Pericardium fibroblast (primary cell): ENCODE results near the gene DCAF4L1. TPM values are rescaled to one million over a fixed set of nuclear protein-coding genes. Genes with fewer than 3 reads are reported as not detected.

Experiments used
- total RNA-seq: library from RNA; depleted of rRNA; stranded (reverse); fragments of >200 nt; gene quantifications from 2 replicates; pipeline ENCODE4 v1.2.3, GENCODE V29; 2015

The DCAF4L1 gene
- not detected in 2 replicates for total RNA-seq

DNA sequence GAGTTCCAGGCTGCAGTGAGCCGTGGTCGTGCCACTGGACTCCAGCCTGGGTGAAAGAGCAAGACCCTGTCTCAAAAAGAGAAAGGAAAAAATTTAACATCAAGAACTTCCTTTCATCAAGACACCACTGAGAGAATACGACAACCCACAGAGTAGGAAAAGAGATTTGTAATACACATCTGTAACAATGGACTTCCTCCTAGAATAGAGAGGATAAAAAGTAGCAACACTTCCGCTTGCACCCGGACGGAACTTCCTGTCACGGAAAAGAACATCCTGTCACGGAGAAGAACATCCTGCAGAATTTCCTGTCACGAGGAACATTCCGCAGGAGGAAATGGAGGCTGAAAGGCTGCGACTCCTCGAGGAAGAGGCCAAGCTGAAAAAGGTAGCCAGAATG, at the start of gene DCAF4L1:
Gene DCAF4L1, plus strand, starts transcription at position 301 of the 400 bp plus-strand sequence. Its CDS starts 37 bp downstream, at position 338.

GRCh38 chr4:41934901-41935651, 46.5 kb upstream of the DCAF4L1 start, which contains the start of gene TMEM33:
Gene TMEM33, plus strand, starts transcription at chr4:41935429. Its CDS starts 56 bp downstream, at chr4:41935485.

DNA sequence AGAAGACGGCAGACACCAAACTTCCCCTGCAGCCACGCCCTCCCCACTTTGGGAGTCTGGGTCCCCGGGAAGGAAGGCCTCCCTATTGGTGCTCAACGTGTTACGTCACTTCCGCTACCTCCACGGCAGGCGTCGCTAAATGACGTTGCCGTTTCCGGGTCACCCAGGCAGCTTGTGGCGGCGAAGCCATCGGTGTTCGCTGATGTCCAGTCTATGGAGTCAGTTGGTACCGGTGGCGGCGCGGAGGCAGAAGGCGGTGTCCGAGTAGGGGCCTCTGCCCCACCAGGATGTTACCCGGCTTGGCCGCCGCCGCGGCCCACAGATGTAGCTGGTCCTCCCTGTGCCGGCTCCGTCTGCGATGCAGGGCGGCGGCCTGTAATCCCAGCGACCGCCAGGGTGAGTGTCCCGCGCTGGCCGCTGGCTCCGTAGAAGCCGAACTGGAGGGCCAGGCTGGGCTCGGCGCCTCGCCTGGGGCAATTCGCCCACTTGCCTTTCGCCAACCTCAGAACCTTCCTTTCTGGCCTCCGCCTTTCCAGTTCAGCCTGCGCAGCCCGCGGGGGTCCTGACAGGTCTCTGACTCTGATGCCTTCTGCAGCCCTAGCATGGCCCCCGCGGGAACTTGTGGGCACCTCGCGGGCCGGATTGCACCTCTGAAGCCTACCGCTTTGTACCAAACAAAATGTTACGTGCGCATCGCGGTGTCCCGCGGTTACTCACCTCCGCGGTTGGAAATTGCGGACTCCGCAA, 9.0 kb downstream of the DCAF4L1 start, which contains the start of gene SLC30A9:
Gene SLC30A9, plus strand, starts transcription at position 166 of the 747 bp plus-strand sequence. Its CDS starts 122 bp downstream, at position 288.

Other genes starting within 250 kb of the DCAF4L1 start
- gene PHOX2B, start 233.0 kb upstream of the DCAF4L1 start, total RNA-seq, result not detected in 2 replicates
- 20.9 and 22.5 TPM in 2 replicates for gene TMEM33, start 46.3 kb upstream of the DCAF4L1 start, total RNA-seq
- 35.2 and 41.5 TPM in 2 replicates for gene SLC30A9, start 8.8 kb downstream of the DCAF4L1 start, total RNA-seq
- not detected in 2 replicates for gene BEND4, start 170.9 kb downstream of the DCAF4L1 start, total RNA-seq